Inferior parietal cortex (tissue), 1 donor: ENCODE results near the gene NPDC1.

Experiments used
- DNase-seq: peaks from one replicate; pipeline ENCODE4 v3.0.0-alpha.2; 2016; ENCODE audit errors: extremely low spot score

NPDC1 gene

DNA sequence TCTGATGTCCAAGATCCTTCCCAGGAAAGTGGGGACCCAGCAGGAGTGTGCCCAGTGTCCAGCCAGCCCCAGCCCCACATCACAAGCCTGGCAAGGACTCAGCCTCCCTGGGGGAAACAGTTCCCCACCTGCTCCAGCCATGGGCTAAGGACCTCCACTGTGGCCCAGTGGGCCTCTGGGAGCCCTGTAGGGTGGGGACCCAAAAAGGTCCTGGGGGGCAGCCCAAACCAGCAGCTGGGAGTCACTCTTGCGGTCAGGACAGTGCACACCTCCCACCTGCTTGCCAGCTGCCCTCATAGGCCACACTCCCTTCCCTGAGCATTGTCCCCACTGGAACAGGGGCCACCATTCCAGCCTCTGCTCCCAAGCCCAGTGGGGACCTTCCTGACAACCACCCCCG lies 19.6 kb downstream of the NPDC1 start:
- DNase-seq: no peak

DNA sequence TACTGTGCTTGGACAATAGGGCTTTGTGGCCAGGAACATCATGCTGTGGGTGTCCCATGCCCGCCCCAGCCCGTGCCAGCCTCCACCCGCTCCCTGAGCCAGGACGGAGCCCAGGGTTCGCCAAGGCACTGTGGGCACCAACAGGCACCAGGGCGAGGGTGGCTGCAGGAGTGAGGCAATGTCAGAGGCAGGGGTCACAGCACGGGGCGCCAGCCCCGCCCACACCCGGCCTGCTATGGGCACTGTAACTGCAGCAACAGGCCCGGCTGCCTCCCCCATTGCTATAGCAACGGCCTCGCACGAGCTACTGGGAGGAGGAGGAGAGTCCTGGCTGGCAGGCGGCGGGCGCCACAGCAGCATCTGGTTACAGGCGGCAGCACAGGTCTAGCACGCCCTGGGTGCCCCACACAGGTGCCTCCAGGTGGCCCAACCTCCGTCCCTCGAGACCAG lies 20.4 kb downstream of the NPDC1 start:
- peak; percentile 87 for DNase-seq

DNA sequence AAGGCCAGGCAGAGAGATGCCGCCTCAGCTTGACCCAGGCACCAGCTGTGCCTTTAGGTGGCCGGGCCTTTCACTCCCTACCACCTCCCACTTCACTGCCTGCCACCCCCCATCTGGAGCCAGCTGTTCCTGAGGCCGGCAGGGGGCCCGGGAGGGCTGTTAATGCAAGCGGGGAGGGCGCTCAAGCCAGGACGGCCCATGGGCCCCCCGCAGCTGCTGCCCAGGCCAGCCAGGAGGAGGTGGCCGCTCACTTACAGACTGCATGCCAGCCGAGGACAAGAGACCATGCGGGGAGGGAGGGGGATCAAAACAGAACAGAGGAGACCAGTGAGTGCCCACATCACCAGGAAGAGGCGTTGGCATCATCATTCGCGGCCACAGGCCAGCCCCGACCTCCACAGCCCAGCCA lies 22.4 kb downstream of the NPDC1 start:
- no peak for DNase-seq

DNA sequence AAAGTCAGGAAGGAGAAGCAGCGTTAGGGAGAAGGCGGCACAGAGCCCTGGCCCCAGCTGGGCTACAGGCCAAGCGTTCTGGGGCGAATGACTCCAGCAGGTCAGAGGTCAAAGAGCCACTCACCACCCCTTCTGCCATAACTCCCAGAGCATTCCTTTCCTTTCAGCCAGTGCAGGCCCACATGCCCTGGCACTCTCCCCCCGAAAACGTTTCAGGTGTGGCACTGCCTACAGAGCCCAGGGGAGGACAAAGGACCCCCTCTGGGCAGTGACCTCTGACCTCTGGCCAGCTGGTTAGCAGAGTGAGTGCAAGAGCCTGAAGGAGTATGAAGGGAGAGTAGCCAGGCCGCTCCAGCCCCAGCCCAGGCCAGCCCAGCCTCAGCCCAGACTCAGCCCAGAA lies 22.8 kb downstream of the NPDC1 start:
- DNase-seq: no peak

DNA sequence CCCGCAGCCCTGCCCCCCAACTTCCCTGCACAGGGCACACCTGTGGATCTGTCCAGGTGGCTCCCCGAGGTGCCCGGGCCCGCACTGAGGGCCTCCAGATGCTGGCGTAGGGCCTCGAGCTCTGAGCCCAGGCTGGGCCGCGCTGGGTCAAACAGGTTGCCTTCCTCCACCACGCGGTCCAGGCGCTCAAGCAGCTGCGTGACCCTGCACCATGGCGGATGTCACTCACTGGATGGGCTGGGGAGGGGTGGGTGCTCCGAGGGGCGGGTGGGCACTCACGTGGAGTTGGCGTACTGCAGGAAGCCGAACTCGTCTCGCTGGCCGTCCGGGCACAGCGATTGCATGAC lies 23.3 kb downstream of the NPDC1 start:
- DNase-seq: no peak

DNA sequence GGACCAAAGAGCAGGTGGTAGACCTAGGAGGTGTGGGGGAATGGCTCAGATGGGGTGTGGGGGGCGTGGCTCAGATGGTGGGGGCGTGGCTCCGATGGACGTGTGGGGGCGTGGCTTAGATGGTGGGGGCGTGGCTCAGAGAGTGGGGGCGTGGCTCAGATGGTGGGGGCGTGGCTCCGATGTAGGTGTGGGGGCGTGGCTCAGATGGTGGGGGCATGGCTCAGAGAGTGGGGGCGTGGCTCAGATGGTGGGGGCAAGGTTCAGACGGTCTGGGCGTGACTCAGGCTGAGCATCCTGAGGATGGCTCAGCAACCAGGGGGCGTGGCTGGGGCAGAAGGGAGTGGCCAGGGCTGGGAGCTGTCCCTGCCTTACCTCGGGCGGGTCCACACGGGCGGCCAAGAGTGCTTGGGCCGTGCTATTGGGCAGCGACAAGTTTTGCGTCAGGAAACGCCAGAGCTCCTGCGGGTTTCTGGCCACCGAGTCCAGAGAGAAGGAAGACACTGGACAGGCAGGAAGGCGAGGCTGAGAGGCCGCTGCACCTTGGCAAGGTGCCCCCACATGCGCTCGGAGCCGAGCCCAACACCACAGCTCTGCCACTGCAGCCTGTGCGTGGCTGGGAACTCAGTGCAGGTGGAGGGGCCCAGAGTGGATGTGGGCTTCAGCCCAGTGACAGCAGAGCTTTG lies 23.9 kb downstream of the NPDC1 start:
- peak; percentile 72 for DNase-seq

DNA sequence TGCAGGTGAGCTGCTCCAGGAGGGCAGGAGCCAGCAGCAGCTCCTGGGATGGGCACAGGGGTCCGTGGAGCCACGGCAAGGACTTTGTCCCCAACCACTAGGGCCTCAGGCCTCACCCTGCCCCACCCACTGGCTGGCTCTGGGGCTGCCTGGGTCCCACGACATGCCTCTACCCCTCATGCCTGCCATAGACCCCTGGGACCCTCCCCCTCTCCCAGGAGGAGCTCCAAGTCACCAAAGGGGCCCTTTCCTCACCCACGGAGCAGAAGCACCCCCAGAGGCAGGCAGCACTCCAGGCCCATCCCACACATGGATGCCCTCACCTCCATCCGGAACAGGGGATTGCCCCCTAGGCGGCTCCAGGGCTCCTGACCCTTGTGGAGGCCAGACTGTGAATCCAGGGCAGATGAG lies 24.4 kb downstream of the NPDC1 start:
- DNase-seq: no peak

DNA sequence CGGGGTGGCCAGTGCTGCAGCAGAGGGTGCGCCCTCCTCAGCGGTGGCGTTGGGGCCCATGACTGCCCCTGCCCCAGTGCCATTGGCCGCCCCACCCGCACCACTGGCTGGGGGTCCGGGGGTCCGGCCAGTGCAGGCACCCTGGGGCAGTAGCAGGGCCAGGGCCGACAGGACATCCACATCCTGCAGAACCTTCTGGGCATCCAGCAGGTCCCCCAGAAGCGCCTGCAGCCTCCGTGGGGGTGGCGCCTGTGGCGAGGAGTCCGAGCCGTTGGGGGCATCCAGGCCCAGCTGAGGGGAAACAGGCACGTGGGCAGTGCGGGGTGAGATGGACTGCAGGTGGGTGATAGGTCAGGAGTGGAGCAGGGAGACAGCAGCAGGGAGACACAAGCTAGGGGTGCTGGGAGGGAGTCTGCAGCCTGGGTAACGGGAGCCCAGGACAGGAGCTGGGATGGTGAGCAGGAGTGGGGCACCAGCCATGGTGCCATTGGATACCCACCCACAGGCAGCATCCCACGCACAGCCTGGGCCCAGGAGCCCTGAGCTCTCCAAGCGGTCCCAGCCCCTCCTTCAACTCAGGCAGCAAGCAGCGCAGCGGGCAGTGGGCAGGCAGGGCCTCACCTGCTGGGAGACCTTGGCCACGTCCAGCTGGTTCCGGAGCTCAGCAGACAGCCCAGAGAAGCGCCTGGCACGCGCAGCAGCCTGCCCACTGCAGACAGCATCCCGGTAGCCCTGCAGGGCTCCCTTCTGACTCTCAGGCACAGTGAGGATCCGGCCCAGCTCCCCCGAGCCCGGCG lies 25.0 kb downstream of the NPDC1 start:
- DNase-seq: no peak

DNA sequence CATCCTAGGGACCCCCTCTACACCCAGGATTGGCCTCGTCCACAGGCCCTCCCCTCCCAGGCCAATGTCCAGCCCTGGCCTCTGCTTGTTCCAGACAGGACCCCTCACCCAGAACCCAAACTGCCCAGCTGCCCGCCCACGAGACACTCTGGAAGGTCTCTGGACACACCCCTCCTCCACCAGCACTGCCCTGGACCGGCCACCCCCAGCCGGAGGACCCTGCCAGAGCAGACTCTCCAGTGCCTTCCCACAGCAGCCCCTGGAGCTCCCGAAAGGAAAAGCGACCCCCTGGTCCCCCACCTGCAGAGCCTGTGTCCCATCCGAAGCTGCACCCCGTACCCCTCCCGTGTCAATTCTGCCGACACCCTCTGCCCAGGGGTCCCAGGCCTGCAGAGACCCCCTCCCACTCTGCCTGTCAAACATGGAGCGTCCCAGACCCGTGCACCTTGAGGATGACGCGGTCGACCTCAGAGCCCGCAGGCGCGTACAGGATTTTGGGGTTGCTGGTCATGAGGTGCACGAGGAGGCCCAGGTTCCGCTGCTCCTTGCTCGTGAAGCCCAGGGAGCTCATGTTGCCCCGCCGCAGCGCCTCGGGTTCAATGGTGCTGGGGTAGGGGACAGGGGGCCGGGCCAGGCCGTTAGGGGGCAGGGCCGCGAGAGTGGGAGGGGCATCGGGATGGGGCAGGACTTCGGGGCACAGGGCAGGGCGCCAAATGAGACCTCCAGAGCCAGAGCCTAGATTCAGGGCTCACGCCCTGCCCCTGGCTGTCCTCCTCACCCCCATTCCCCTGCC lies 25.9 kb downstream of the NPDC1 start:
- DNase-seq: no peak

DNA sequence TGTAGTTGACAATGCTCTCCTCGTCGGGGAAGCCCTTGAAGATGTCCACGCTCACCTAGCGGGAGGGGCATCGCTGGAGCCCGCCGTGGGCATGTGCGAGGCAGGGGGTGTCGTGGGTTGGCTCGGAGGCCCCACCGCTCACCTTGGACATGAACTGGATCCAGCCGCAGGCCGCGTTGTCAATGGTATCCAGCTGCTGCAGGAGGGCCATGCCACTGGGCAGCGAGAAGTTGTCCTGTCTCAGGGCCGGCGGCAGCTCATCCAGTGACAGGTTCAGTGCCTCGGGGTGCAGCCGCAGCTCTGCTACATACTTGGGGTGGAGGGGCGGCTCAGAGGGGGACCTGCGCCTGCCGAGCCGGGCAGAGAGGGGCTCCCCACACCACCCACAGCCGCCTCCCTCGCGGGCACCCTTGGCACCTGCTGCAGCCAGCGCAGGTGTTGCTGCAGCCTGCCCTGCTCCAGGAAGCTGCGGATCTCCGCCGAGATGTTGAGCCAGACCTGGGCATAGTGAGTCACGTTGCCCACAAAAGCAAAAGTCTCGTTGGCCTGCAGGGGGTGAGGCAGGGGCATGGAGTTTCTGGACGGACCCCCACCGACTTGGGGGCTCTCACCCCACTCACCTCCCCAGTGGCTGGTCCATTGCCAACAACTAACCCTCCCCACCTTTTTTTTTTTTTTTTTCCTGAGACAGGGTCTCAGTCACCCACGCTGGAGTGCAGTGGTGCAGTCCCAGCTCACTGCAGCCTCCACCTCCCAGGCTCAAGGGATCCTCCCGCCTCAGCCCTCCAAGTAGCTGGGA lies 27.0 kb downstream of the NPDC1 start:
- DNase-seq: no peak

DNA sequence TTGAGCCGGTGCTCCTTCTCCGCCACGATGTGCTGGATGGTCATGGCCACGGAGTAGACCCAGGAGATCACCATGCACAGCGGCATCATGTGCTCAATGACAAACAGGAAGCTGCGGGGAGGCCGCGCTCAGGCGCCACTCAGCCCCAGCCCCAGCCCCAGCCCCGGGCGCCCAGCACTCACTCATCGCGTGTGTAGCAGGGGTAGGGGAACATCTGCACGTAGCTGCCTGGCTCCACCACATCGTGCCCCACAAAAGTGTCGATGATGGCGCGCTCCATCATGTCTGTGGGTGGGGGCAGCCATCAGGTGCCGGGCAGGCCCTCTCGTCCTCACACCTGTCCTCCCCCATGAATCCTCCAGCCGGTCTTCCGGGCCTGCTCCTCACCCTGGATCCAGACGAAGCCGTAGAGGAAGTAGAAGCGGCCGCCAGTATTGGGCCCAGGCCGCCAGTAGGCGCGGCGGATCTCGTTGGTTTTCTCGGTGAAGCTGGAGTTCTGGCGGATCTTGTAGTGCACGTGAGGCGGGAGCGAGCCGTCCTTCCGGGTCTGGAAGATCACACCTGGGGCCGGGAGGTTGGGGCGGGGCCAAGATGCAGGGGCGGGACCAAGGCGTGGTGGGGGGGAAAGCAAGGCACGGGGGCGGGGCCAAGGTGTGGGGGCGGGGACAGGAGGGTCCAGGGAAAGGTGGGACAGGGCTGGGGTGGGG lies 28.0 kb downstream of the NPDC1 start:
- DNase-seq: no peak

DNA sequence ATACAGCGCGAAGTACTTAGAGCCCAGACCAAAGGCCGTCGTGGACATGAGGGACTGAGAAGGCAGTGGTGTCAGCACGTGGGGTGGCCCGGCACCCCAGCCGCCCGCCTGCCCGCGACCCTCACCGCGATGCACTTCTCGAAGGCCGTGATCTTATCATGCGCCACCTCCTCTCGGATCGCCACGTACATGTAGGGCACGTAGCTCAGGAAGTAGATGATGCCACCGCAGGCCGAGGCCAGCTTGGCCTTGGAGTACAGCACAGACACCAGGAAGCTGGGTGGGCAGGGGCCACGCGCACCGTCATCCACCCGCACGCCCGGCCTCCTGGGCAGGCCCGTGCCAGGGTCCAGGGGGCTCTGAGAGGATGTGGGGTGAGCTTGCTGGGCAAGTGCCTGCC lies 28.9 kb downstream of the NPDC1 start:
- no peak for DNase-seq

DNA sequence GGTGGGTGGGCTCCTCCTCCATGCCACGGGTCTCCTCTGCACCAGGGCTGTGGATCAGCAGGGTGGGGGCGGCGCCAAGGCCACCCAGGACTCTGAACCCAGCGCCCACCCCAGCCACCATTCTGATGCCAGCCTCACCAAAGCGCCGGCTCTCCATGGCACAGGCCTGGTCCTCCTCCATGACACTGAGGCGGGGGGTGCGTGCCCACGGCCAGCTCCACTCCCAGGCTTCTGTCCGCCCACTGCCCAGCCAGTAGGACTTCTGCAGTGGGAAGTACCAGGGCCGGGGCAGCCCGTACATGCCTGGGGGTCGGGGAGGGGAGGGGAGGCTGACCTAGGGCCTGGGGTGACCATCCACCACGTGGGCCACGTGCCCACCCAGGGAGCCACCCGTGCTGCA lies 29.5 kb downstream of the NPDC1 start:
- DNase-seq: no peak

DNA sequence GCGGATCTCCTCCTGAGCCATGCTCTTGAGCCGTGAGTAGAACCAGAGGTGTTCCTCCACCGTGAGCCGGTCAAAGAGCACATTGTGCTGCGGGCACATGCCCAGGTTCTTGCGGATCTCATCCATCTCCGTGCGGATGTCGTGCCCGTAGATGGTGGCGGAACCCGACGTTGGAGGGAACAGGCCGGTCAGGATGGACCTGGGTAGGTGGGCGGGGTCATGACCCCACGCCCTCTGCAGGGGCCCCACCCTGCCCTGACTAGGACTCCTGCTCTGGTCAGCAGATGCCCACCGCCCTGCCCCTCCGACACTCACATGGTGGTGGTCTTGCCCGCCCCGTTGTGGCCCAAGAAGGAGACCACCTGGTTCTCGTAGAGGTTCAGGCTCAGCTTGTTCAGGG lies 30.0 kb downstream of the NPDC1 start:
- no peak for DNase-seq

DNA sequence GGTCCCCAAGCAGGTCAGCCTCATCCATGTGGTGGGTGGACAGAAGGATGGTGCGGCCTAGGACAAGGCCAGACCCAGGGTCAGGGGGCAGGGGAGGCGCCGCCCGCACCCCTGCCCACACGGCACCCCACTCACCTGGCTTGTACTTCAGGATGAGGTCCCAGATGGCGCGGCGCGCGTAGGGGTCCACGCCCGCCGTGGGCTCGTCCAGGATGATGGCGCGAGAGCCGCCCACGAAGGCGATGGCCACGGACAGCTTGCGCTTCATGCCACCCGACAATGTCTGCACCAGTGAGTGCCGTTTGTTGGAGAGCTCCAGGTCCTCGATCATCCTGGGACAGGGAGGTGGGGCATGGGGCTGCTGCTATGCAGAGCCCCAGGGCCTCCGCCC lies 30.4 kb downstream of the NPDC1 start:
- DNase-seq: no peak

DNA sequence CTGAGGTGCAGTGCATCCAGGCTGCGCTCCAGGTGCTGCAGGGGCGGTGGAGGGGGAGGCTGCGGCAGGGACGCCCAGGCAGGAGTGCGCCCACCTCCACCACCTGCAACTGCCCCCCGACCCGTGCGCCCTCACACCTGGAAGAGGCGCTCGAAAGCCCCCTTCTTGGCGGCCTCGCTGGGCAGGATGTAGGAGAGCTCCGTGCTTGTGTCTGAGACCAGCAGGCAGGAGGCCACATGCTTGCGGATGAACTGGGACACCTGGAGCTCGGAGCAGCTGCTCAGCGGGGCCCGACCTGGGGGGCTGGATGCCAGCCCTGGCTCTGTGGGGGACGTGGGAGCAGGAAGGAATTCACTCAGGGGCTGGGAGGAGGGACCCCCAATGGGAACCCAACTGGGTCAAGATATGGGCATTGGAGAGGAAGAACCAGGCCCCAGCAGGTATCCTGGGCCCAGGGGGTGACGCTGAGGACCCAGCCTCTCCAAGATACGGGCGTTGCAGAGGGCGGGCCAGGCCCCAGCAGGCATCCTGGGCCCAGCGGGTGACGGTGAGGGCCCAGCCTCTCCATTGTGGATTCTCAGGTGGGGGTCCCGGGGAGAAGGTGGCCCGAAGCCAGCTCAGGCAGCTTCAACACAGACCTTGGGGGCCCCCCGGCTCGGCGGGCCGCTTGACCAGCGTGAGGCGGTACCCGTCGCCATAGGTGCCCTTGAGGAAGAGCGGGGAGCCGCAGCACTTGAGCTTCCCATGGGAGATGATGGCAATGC lies 31.0 kb downstream of the NPDC1 start:
- no peak for DNase-seq

DNA sequence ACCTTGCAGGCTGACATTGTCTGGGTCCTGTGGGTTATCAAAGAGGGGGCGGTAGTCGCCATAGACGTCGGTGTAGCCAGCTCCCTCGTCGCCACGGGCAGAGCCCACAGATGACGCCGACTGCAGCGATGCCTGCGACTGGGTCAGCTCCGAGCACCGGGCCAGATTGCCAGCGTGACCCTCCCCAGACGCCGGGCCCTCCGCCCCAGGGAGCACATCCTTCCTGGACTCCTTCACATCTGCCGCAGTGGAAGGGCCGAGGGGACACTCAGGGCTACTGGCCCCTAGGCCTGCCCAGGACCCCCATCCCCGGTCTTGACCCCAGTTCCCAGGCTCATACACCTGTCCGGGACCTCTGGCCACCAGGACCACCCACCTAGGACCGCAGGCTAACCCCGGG lies 31.8 kb downstream of the NPDC1 start:
- DNase-seq: no peak

DNA sequence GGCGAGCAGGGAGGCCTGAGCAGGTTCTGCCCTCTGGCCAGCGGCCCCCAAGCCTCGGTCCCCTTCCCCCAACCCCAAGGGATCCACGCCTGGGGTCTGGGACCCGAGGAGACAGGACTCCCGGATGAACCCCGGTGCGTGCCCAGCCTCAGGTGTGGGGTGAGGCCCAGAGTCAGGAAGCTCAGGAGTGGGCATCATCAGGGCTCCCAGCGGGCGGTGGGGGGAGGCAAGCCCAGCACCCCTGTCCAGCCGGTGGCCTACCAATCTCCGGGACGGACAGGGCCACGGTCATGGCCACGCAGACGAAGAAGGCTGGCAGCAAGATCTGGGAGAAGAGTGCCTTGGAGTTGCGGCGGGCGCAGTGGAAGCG lies 32.4 kb downstream of the NPDC1 start:
- no peak for DNase-seq

DNA sequence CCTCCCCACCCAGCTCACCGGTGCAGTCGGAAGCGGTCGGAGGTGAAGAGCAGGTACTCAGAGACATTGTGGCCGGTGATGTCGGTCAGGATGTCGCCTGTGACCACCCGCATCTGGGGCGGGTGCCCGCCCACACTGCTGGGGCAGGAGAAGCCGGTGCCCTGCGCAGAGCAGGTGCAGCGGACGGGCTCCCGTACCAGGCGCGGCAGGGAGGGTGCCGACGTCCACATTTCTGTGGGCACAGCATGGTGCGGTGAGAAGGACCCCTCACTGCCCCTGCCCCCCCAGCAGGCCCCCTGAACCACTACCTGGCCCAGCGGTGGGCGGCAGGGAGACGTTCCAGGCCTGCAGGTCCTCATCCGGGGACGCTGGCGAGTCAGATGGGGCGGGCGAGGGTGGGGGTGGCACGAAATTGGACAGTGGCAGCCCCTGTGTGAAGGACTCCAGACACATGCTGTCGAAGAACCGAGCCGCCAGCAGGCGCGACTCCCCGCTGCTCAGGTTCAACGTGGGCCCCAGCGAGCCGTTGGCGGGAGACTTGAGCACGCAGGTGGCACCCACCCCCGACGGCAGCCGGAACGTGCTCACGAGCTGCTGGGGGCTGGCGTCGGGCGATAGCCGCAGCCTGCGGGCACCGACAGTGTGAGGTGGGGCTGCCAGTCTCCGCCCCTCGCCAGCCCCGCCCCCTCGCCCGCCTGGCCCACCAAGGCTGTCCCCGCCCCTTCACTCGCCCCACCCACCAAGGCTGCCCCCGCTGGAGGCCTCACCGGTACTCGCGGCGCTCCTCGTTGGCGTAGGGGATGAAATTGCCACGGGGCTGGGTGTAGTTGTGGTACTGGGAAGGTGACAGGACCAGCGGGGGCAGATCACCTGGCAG lies 33.0 kb downstream of the NPDC1 start:
- DNase-seq: no peak
